ENCODE data around the gene PITPNC1.
"Not testable (repeated sequence)": the region's sequence is repeated elsewhere in the genome, so short reads cannot be mapped to it uniquely, and the experiment has no call there.

PITPNC1 gene

GRCh38 chr17:67366193-67367157 is 10.6 kb upstream of the PITPNC1 start, which contains the start of gene PSMD12:
Gene PSMD12, minus strand, starts transcription at chr17:67366577. Its CDS starts 58 bp downstream, at chr17:67366519.
- in situ Hi-C loops (cut with HindIII; ENCODE audit: low sequenced_read_pairs) = loop anchor here (10.0 kb wide), 1 partner anchor 308 kb away; no protein-coding TSS in a partner anchor

DNA sequence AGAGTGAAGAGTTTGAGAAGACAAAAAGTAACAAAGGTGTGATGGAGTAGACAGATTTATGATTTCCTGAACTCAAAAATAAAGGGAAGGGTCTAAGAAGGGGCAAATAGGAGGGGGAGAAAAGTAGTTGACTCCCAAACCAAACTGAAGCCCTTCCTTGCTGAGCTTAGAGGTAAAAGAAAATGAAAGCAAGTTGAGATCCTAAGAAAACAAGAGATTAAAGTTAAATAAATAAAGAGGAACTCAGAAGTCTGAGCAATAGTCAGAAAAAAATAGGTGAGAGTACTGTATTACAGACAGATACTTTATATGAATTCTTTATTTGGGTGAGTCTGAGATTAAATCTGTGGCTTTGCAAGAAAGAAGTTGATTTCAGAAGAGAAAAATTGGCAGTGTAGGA is 7.4 kb upstream of the PITPNC1 start:
- in situ Hi-C loops (cut with HindIII; ENCODE audit: low sequenced_read_pairs) = loop anchor here (10.0 kb wide), 1 partner anchor 305 kb away; no protein-coding TSS in a partner anchor

GRCh38 chr17:67372751-67373150 is 4.3 kb upstream of the PITPNC1 start:
- in situ Hi-C loops (cut with HindIII; ENCODE audit: low sequenced_read_pairs) = no loop called here

DNA sequence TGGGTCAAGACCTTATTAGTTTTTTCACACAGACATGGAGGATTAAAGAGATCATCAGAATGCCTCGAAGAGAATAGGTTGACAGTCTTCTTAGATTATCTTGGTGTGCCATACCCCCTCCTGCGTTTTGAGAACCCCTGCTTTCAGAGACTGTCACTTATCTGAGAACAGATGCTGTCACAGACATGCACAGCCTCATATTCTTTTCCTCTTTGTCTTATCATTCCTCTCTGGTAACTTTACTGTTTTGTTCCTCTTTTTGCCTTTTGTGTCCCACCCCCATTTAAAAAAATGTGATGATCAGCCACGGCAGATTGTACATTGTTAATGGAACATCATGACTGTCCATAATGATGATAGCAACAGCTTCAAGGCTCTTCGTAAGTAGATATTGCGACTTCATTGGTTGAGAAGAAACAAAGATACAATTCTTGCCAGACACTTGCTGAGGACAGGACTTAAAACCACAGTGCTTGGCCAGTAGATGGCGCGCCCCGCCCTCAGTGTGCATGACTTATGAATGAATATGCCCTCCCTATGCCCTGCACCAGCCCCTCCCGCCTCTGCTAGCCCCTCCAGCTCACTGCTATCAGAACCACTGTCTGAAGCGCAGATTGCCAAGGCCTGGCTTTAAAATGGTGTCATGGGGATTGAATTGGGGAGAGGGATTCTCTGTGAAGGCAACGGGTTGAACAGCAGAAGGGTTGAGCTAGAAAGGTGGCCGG is 2.6 kb upstream of the PITPNC1 start:
- in situ Hi-C loops (cut with HindIII; ENCODE audit: low sequenced_read_pairs) = no loop called here

DNA sequence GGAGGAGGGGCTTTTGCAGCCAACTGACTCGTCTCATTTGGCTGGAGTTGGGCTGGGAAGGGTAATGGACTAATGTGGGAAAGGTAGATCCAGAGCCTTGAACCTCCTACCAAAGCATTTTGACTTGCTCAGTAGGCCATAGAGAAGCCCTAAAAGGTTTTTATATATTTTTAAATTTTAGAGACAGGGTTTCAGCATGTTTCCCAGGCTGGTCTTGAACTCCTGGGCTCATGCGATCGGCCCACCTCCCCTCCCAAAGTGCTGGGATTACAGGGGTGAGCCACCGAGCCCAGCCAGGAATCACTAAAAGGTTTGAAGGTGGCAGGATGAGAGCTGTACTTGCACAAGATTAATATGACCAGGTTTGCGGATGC is 2.0 kb upstream of the PITPNC1 start:
- in situ Hi-C loops (cut with HindIII; ENCODE audit: low sequenced_read_pairs) = no loop called here

DNA sequence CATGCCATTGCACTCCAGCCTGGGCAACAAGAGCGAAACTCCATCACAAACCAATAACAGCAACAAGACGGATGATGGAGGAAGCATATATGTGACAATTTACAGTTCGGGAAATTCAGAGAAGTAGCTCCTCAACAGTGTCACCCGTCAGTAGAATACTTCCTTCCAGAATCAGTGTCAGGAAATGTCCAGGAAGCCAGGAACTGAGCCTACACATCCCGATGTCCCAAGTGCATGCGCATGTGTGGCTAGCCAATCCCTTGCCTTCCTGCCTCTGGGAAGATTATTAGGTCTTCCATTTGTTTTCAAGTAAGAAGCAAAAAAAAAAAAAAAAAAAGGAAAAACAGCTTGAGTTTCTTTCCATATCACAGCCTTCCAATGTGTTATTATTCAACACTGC is 1.4 kb upstream of the PITPNC1 start:
- in situ Hi-C loops (cut with HindIII; ENCODE audit: low sequenced_read_pairs) = no loop called here

DNA sequence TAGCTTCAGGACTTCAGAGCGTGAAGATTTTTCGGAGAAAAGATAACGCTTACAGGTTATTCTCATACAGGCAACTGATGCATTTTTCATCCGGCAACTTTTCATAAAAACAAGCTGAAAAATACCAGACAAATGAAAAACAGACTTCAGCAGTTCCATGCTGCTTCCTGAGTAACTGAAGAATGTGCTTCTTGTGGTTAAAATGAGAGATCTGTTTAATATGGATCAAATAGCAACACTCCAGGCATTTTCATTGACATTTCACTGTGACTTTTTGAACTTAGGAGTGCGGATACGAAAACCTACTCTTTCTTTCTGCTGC is 705 bp upstream of the PITPNC1 start:
- in situ Hi-C loops (cut with HindIII; ENCODE audit: low sequenced_read_pairs) = no loop called here

GRCh38 chr17:67377488-67378453 is 690 bp downstream of the PITPNC1 start:
- in situ Hi-C loops (cut with HindIII; ENCODE audit: low sequenced_read_pairs) = no loop called here

DNA sequence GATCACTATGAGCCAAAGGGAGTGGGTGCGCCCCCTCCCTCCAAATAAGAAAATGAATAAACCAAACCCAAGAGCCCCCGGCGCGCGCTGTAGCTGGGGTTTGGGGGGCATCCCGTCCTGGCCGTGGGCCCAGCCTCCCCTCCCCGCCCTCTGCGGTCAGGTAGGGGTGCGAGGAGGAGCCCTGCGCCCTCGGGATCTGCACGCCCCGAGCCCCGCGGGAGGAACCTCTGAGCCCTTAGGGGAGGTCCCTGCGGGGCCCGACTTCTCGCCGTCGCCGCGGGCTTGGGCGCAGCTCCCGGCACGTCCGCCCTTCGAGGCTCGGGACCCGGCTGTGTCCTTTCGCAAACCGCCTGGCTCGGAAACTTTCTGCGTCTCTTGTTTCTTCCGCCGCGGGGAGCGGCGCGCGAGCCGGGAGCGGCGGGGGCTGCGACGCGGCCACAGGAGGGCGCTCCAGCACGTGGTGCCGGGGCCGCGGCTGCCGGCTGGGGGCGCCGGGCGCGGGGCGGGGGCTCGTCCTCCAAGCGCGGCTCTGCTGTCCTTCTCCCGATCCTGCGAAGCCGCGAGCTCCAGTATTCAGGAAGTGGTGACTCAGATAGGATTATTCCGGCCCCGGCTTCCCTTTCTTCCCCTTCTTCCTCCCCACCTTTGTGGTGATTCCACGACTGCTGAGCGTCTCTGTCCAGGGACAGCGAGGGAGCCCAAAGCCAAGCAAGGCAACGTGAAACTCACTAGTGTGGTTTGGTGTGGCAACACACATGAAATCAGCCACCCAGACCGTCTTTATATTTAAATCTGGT is 1.6 kb downstream of the PITPNC1 start:
- in situ Hi-C loops (cut with HindIII; ENCODE audit: low sequenced_read_pairs) = no loop called here

- in situ Hi-C loops (cut with HindIII; ENCODE audit: low sequenced_read_pairs) = no loop called here
Measured at GRCh38 chr17:67379251-67379630, 2.2 kb downstream of the PITPNC1 start.

GRCh38 chr17:67381929-67382257 is 4.8 kb downstream of the PITPNC1 start:
- in situ Hi-C loops (cut with HindIII; ENCODE audit: low sequenced_read_pairs) = no loop called here

DNA sequence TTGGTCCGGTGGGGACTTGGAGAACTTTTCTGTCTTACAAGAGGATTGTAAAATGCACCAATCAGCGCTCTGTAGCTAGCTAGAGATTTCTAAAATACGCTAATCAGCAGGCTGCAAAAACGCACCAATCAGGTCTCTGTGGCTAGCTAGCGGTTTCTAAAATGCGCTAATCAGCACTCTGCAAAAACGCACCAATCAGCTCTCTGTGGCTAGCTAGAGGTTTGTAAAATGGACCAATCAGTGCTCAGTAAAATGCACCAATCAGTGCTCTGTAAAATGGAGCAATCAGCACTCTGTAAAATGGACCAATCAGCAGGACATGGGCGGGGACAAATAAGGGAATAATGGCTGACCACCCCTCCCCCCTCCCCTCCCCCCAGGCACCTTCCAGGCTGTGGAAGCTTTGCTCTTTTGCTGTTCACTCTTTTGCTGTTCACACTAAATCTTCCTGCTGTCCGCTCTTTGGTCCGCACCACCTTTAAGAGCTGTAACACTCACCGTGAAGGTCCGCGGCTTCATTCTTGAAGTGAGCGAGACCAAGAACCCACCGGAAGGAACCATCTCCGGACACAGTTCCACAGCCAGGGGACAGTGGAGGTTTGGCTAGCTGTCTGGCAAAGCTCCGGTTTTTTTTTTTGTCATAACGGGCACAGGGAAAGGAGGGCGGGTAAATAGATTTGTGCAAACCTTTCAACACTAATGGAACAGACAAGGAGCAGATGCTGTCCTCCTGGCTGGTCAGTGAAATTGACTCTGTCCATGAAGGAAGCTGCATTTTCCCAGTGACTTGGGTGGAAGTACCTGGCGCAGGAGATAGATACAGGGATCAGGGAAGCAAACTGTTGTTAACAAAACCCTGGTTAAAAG is 8.3 kb downstream of the PITPNC1 start:
- in situ Hi-C loops (cut with HindIII; ENCODE audit: low sequenced_read_pairs) = no loop called here

DNA sequence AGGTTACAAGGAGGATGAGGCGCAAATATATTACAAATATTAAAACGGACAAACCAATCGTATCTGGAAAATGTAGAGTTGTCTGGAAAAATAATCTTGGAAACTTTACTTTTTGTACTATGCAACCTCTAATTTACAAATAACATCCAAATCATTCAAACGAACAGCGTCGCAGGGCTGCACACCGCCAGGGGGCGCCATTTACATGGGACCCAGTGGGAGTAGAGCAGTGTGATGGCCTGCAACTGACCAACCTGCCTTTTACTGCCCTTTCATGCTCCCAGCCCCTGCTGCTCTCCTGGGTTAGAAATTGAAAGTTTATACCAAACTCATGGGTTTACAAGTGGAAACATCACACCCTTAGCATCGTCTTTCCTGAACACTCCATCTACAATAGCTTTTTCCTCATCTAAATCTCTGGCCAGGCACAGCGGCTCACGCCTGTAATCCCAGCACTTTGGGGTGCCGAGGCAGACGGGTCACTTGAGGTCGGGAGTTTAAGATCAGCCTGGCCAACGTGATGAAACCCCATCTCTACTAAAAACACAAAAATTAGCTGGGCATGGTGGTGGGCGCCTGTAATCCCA is 10.0 kb downstream of the PITPNC1 start:
- in situ Hi-C loops (cut with HindIII; ENCODE audit: low sequenced_read_pairs) = no loop called here

GRCh38 chr17:67388536-67388935 is 11.5 kb downstream of the PITPNC1 start:
- in situ Hi-C loops (cut with HindIII; ENCODE audit: low sequenced_read_pairs) = not testable (repeated sequence)

DNA sequence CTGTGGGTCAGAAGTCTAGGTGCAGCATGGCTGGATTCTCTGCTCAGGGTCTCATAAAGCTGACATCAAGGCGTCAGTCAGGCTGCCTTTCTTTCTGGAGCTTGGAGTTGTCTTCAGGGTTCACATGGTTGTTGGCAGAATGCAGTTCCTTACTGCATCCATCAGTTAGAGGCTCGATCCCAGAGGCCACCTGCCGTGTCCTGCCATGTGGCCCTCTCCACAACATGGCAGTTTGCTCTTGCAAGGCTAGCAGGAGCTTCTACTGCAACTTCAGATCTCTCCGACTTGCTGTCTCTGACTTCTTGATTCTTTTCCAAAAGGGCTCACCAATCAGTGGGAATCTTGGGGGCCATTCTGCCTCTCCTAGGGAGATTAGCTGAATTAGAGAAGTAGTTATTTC is 11.9 kb downstream of the PITPNC1 start:
- in situ Hi-C loops (cut with HindIII; ENCODE audit: low sequenced_read_pairs) = no loop called here

- in situ Hi-C loops (cut with HindIII; ENCODE audit: low sequenced_read_pairs) = no loop called here
Measured at GRCh38 chr17:67390006-67390645, 13.0 kb downstream of the PITPNC1 start.

- in situ Hi-C loops (cut with HindIII; ENCODE audit: low sequenced_read_pairs) = no loop called here
Measured at GRCh38 chr17:67390646-67391361, 13.7 kb downstream of the PITPNC1 start.

DNA sequence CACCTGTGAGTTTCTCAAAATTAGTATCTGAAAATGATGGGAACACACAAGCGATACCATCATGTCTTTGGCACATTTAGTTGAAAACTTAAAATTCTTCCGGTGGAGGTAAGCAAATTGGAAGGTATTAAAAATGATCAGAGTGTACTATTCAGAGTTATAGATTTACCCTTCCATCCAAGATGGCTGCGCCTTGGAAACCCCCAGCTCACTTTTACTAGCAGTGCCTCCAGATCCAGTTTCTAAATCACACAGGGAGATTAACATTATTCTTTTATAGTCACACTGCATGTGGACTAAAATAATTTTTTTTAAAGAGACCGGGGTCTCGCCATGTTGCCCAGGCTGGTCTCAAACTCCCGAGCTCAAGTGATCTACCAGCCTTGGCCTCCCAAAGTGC is 15.0 kb downstream of the PITPNC1 start:
- in situ Hi-C loops (cut with HindIII; ENCODE audit: low sequenced_read_pairs) = no loop called here

All from endothelial cell of hepatic sinusoid (primary cell).